ENCODE data around the gene HPCAL4.

DNA sequence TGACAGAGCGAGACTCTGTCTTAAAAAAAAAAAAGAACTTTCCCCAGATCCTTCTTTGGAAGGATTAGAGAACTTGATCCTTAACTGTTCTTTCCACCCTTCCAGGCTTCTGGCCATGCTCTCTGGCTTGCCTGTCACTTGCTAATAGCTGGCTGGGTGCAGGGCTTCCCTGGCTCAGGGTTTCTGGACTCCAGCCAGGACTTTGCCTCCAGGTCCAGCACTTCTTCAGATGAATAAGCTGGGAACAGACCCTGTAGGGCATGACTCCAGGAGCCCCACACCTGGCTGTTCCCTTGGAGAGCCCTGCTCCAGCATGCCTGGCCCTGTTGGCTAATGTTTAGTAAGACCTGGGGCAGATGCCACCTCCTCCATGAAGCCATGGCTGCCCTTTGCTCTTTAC, 16.0 kb downstream of the HPCAL4 start:
- TF ChIP-seq CTCF (IDR thresholded peaks at IDR 0.05), result no peak
- no peak for TF ChIP-seq POLR2A (IDR thresholded peaks at IDR 0.05)
